Endothelial cell of umbilical vein (primary cell): ENCODE measurements around the gene KIF20B.

ENCODE experiments used
- CTCF ChIP-seq, 2 donors: IDR thresholded peaks; 1 replicate in 1 of 2; 2 replicates in 1 of 2; pipeline ENCODE4 v1.5.1; 2011; ENCODE audit warnings: low read length in 2 of 2, mild to moderate bottlenecking in 2 of 2, moderate library complexity in 2 of 2, control low read depth in 1 of 2, inconsistent platforms in 1 of 2, low read depth in 1 of 2; ENCODE audit not compliant: insufficient read depth in 1 of 2; ENCODE audit errors: extremely low read depth in 1 of 2
- EZH2 ChIP-seq: IDR thresholded peaks from 2 replicates; pipeline ENCODE4 v1.6.1; 2012; ENCODE audit warnings: borderline replicate concordance, low read depth, mild to moderate bottlenecking, moderate library complexity, low read length, inconsistent platforms; ENCODE audit not compliant: severe bottlenecking
- MYC ChIP-seq: IDR thresholded peaks from one replicate; pipeline ENCODE4 v1.6.1; 2011; ENCODE audit warnings: mild to moderate bottlenecking, low read depth, low read length

GRCh38 chr10:89706011-89706410 lies 4.6 kb downstream of the KIF20B start:
- TF ChIP-seq CTCF (IDR thresholded peaks at IDR 0.05; ENCODE audit: extremely low read depth in 1 of 2, insufficient read depth in 1 of 2, low read depth in 1 of 2, low read length in 2 of 2) = no peak
- no peak for TF ChIP-seq EZH2
- TF ChIP-seq MYC = no peak
